Bronchial epithelial cell (primary cell): Measurements from ENCODE around the gene EVI5. TPM values are rescaled to one million over a fixed set of nuclear protein-coding genes. Genes with fewer than 3 reads are reported as not detected.

Experiments used
- DNase-seq: peaks from one replicate; pipeline ENCODE4 v3.0.0-alpha.2; 2010; ENCODE audit warnings: low read depth
- FAIRE-seq: peaks from 2 replicates; lab custom pipeline; 2011; peaks lifted over from hg19 to GRCh38; lab: Jason Lieb, UNC
- H3K27me3 ChIP-seq: 2 replicates; pipeline ENCODE4 v1.5.1; 2011; ENCODE audit warnings: low read length; ENCODE audit not compliant: control insufficient read depth, insufficient read depth
- H3K36me3 ChIP-seq: 2 replicates; pipeline ENCODE4 v1.5.1; 2011; ENCODE audit warnings: low read length; ENCODE audit not compliant: control insufficient read depth, insufficient read depth
- H3K4me3 ChIP-seq: 2 replicates; pipeline ENCODE4 v1.5.1; 2011; ENCODE audit warnings: mild to moderate bottlenecking, low read depth, low read length, control low read depth
- total RNA-seq: library from RNA; depleted of rRNA; stranded (reverse); fragments of >200 nt; gene quantifications from 2 replicates; pipeline ENCODE4 v1.2.1, GENCODE V29; 2014
- TF ChIP-seq, protein P1 (sequence below): IDR thresholded peaks from 2 replicates; pipeline ENCODE4 v1.5.1; 2011; ENCODE audit warnings: mild to moderate bottlenecking, moderate library complexity, low read length, control low read depth, inconsistent platforms; ENCODE audit not compliant: insufficient read depth, severe bottlenecking

EVI5 gene
- total RNA-seq, 1 donor from 2014 or later, result 21.1 TPM

DNA sequence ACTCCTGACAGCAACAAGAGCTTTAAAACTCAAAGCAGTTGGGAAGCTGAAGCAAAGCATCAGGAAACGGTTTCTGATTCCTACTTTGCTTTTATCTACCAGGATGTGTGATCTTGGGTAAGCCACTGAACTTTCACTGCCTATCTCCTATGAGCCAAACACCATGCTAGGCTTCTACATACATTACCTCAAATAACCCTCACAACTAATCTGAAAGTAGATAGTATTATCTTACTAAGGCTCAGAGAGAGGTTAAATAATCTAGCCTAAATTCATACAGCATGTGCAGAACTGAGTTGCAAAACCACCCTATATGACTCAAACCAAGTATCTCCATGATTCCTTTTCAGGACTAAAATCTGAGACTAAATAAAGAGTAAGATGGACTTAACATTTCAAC is 83.8 kb downstream of the EVI5 start:
- H3K36me3 ChIP-seq, result no peaks in the 10 kb centered on the region
- no peak overlapping the region for H3K4me3 ChIP-seq
- H3K27me3 ChIP-seq, result no peaks in the 10 kb centered on the region
- TF ChIP-seq, protein P1, sequence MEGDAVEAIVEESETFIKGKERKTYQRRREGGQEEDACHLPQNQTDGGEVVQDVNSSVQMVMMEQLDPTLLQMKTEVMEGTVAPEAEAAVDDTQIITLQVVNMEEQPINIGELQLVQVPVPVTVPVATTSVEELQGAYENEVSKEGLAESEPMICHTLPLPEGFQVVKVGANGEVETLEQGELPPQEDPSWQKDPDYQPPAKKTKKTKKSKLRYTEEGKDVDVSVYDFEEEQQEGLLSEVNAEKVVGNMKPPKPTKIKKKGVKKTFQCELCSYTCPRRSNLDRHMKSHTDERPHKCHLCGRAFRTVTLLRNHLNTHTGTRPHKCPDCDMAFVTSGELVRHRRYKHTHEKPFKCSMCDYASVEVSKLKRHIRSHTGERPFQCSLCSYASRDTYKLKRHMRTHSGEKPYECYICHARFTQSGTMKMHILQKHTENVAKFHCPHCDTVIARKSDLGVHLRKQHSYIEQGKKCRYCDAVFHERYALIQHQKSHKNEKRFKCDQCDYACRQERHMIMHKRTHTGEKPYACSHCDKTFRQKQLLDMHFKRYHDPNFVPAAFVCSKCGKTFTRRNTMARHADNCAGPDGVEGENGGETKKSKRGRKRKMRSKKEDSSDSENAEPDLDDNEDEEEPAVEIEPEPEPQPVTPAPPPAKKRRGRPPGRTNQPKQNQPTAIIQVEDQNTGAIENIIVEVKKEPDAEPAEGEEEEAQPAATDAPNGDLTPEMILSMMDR, result no peak
- DNase-seq (peak; percentile 19), FAIRE-seq (no peak)

DNA sequence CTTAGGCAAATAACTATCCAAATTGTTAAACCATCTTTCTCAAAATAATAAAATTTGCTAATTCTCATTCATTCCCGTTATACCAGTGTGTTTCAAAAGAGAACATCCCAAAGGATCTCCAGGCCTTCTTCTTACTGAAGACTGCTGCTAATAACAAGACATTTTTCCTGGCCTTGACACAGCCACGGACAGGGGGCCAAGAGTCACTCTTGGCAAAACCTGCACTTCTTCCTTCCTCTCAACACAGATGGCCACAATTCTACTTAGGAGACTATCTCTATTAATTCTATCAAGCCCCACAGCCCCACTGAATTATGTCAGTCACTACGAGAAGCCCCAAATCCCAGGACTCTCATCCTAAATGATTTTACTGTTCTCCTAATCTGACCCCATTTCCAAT is 86.0 kb downstream of the EVI5 start:
- DNase-seq (no peak), FAIRE-seq (no peak)
- Histone ChIP-seq H3K36me3 (peaks cover 1% of the 10 kb centered on the region), H3K4me3 (no peak overlapping the region), H3K27me3 (no peaks in the 10 kb centered on the region)
- TF ChIP-seq, protein P1, result no peak

DNA sequence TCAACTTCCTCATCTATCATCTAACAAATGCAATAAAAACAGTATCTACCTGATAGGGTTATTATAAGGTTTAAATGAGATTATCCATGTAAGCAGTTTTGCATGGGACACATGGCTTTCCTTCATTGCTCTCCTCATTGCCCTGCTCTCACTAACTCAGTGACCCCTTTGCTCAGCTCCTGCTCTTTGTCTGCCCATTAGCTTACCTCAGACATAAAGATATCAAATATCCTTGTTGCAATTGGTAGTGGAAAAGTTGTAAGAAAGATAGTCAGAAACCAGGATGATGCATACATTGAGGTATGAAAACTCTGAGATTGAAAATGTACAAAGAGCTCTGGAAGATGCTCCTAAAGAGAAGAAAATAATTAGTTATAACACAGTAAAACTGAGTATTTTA is 89.8 kb downstream of the EVI5 start:
- H3K36me3 ChIP-seq, result peaks cover 1% of the 10 kb centered on the region
- no peak for DNase-seq
- TF ChIP-seq, protein P1, result no peak
- no peak for FAIRE-seq
- no peak overlapping the region for H3K4me3 ChIP-seq
- no peaks in the 10 kb centered on the region for H3K27me3 ChIP-seq

DNA sequence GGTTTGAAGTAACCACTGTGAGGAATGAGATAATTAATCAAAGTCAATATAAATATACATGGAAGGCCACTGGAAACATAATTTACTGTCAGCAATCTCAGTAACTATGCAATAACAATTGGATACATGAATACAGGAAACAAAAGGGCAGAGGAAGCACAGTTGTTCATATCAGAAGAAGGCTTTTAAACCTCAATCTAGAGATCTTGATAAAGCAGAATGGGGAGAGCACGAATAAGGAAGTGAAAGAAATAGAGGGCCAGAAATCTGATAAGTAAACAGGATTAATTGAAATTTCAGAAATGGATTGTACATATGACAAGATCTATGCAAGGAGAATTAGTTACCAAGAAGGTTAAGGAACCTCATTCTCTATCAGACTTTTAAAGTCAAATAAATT is 93.0 kb downstream of the EVI5 start:
- Histone ChIP-seq H3K27me3 (no peaks in the 10 kb centered on the region), H3K36me3 (peaks cover 1% of the 10 kb centered on the region), H3K4me3 (no peak overlapping the region)
- DNase-seq (no peak), FAIRE-seq (no peak)
- TF ChIP-seq, protein P1, result no peak

DNA sequence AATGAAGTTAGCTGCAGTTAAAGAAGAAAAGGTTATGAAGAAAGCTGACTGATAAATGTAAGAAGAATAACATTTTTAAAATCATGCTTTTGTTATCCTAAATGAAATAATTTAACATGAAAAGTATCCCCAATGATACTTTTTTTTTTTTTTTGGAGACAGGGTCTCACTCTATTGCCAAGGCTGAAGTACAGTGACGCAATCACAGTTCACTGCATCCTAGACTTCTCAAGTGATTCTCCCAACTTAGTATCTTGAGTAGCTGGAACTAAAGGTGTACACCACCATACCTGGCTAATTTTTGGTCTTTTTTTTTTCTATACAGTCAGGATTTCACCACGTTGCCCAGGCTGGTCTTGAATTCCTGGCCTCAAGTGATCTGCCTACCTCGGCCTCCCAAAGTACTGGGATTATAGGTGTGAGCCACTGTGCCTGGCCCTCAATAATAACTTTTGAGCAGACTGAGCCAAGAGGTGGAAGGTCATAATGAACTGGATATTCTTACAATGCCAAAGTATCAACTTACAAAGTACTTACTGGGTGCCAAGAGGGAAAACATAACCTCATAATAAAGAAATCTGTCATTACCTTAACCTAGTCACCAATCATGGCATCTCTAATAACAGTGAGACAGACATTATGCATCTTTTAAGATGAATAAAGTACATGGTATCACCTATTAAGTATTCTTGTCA is 94.5 kb downstream of the EVI5 start:
- H3K36me3 ChIP-seq, result peaks cover 1% of the 10 kb centered on the region
- TF ChIP-seq, protein P1, result no peak
- no peak for FAIRE-seq

DNA sequence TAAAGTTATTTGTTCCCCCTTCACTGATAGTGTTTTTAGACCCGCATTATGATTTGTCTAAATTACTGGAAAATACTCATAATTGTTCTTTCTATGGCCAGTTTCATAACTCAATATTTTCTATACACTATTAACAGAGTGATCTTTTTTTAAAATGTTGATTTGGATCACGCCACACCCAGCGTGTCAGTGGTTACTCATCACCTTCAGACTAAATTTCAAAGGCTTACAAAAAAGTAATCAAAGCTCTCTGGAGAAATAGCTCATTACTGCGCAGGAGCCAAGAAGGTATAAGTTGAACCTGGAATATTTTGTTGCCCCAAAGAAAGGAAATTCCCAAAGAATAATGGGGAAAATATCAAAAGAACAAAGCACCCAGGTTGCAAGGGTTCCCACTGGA is 104.9 kb downstream of the EVI5 start:
- FAIRE-seq, result no peak
- peaks cover 1% of the 10 kb centered on the region for H3K36me3 ChIP-seq
- DNase-seq, result peak; percentile 67
- TF ChIP-seq, protein P1, result no peak
- H3K27me3 ChIP-seq, result no peaks in the 10 kb centered on the region
- H3K4me3 ChIP-seq, result no peak overlapping the region

More for the DNA sequence above, 94.5 kb downstream of the EVI5 start:
- Histone ChIP-seq H3K4me3 (no peak overlapping the region), H3K27me3 (no peaks in the 10 kb centered on the region)
- no peak for DNase-seq
